HUDEP-2 (cell line): ENCODE results near the gene ZNG1F.
"Not testable (repeated sequence)": the region's sequence is repeated elsewhere in the genome, so short reads cannot be mapped to it uniquely, and the experiment has no call there.

Source experiments
- DNase-seq, 76 experiments: peaks; one replicate each; lab custom pipeline; 2025; ENCODE audit not compliant: unreplicated experiment in 76 of 76; lab: John Stamatoyannopoulos, UW

The ZNG1F gene

DNA sequence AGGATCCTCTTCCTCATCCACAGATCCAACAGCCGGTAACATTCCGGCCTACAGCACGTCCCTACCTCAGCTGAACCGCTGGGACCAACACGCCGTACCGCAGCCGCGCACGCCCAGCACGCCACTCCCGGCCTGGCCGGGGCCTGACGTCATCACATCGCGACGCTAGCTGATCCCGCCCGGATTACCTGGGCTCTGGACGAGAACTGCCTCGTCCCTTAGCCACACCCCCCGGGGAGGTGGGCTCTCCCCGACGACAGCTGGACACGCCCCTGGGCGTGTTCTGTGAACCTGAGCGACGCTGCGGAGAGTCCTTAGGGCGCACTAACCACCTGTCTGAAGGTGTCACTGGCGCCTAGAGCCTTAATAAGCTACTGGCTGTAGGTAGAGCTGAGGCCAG, at the start of gene ZNG1F:
Gene ZNG1F, minus strand, starts transcription at position 101 of the 400 bp plus-strand sequence. Its CDS starts 59 bp downstream, at position 42.
- DNase-seq: not testable (repeated sequence)

- not testable (repeated sequence) for DNase-seq
Measured at GRCh38 chr9:41237110-41237749, 48.1 kb upstream of the ZNG1F start.

DNA sequence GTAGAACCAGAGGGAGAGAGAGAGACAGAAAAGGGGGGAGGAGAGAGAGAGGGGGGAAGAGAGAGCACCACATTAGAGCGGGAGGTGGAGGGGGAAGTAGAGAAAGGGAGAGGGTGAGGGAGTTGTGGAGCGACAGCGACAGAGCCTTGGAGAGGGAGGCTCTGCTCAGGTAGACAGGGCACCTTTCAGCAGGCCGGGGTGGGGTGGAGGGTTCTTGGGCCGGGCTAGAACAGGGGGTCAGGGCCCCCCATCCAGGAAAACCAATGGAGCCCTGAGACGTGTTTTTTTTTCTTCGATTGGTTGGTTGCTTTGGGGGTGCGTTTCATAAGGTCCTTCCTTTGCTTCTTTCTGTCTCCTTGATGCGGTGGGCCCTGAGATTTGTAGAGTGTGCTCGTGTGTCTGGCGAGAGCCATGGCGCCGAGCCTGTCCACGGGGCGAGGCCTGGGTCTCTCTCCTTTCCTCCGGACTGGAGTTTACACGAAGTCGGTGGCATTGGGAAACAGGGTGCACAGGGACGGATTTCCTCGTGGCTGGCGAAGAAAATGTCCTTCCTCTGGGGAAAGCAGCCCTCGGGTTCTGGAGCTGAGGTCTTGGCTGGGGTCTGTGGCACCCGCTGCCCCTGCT, 47.5 kb upstream of the ZNG1F start:
- DNase-seq: not testable (repeated sequence)

DNA sequence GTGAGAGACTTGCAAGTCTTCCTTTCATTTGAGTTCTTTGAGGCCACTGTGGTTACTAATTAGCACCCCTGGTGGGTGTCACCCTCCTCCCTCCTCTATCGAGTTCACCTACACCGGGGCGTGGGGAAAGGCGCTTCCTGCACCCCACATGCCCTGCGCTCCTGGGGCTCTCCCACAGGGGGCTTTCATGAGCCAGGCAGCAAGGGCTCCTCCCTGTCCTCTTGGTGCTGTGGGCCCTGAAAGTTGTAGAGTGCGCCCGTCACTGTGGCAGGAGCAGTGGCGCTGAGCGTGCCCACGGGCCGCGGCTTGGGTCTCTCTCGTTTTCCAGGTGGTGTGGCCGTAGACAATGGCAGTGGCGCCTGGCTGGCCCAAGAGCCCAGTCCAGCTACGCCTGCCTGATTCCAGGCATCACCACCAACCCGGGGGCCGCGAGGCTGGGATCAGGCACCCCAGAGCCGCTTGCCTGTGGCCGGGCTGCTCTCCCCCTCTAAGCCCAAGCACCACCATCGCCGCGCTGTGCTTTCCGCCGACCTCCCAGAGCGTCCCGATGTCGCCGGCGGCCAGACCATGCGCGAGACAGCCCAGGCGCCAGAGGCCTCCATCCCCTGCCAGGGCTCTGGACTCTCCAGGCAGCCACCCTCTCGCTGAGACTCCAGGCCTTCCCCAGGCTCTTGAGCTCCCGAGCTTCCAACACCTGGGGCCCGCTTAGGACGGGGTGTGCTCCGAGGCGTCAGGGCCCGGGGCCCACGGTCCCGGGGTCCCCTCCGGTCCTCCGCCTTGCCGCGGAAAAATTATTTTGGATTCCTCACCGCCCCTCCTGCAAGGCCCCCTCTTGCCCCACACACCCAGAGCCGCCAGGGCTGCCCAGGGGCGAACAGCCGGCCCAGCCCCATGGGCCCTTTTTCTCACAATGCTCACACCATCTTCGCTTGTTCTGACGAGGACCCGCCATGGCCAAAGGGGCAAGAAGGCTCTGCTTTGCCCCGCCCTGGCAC, 46.0 kb upstream of the ZNG1F start:
- DNase-seq: not testable (repeated sequence)

DNA sequence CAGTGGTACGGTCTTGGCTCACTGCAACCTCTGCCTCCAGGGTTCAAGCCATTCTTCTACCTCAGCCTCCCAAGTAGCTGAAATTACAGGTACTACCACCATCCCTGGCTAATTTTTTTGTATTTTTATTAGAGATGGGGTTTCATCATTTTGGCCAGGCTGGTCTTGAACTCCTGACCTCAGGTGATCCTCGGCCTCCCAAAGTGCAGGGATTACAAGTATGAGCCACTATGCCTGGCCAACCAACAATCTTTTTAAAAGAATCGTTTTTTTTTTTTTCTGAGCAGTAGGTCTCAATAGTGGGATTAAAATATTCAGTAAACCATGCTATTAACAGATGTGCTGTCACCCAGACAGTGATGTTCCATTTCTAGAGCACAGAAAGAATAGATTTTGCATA, 45.1 kb upstream of the ZNG1F start:
- DNase-seq: not testable (repeated sequence)

DNA sequence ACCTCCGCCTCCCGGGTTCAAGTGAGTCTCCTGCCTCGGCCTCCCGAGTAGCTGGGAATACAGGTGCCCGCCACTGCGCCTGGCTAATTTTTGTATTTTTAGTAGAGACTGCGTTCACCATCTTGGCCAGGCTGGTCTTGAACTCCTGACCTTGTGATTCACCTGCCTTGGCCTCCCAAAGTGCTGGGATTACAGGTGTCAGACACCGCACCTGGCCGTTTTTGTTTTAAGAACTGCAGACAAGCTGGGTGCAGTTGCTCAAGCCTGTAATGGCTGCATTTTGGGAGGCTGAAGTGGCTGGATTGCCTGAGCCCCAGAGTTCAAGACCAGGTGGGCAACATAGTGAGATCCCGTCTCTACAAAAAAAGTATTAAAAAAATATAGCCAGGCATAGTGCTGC, 43.2 kb upstream of the ZNG1F start:
- DNase-seq: not testable (repeated sequence)

DNA sequence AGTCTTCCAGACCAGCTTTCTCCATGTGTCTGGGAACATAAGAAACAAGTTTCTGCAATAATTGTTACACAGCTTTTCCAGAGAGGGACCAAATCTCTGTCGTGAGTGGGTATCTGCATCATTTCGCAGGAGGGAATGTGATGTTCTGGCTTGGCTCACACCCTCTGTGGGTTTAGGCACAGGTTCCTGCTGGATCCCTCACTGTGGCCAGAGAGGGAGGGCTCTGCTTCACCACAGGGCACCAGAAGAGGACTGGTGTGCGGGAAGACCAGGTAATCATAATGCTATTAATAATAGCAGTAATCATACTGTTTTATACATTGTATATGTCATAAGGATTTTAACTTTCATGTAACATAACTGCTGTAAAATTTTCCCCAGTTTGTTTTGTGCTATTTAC, 41.3 kb upstream of the ZNG1F start:
- DNase-seq: not testable (repeated sequence)

GRCh38 chr9:41229408-41230401, 40.6 kb upstream of the ZNG1F start:
- DNase-seq: no peak

DNA sequence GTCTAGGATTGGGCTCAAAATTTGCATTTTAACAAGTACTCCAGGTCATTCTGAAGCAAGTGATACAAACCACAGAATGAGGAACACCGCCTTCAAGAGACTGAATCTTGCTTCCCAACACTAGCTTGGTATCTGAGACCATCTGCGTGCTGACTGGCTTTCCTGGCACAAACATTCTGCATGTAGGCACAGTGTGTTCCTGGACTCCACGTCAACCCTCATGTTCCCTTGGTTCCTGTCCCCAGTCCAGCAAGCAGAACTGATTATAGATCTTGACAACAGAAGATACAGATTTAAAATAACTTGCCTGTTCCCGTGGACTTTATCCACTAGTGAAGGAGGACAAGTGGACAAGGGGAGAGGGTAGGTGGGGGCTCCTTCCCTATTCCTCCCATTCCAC, 30.7 kb upstream of the ZNG1F start:
- not testable (repeated sequence) for DNase-seq

DNA sequence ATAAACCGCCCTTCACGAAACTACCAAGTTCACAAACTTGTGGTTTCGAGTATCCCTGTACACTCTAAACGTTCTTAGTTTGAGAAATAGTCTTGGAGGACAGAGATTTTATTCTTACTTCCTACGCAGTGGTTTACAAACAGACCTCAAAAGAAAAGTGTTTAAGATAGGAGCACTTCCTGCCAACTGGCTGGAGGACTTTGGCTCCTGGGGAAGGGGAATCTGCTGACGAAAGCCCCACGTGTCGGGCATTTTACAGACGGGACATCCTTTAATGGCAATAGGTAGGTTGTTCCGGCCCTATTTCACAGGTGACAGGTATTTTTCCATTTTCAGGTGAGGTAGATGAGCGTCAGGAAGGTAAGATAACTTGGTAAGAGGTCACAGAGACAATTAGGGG, 678 bp downstream of the ZNG1F start:
- not testable (repeated sequence) for DNase-seq

GRCh38 chr9:41174994-41175393, 14.1 kb downstream of the ZNG1F start:
- not testable (repeated sequence) for DNase-seq

GRCh38 chr9:41150116-41150515, 39.0 kb downstream of the ZNG1F start:
- not testable (repeated sequence) for DNase-seq

DNA sequence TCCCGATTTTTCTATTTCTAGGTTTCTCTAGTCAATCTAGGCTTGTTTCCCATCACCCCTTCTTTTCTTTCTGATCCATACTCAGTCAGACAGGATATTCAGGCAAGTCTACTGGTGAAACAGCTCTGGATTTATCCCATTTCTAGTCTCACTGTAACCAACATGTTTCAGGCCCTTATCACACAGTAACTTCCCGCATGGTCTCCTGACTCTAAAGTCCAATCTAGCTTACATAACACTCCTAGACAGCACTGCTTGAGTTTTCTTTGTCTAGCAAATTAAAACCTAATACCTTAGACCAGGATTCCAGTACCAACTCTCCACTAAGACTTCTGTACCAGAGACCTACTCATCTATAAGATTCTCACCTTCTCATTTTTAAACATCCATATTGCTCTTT, 47.2 kb downstream of the ZNG1F start:
- not testable (repeated sequence) for DNase-seq

DNA sequence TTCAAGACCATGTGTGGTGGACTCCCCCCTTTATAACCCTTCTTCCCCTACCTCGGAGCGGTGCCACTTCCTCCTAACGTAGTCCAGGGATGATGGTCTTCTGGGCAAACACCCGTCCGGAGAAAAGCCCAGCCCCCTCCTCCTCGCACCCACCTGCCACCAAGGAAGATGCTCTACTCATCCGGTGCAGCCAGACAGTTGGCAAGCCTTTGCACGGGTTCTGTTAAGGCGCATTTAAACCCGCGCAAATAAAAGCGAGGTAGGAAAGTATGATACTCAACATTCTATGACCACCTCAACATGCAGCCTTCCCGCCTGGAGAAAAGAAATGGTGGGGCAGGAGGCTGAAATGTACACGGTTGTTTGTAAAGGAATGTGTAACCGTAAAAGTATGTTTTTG, 60.5 kb downstream of the ZNG1F start, which contains the start of gene FOXD4L6:
Gene FOXD4L6, minus strand, starts transcription at position 101 of the 400 bp plus-strand sequence. CDS start 298 bp downstream, outside the sequence.
- not testable (repeated sequence) for DNase-seq

GRCh38 chr9:41126746-41127446, 62.2 kb downstream of the ZNG1F start:
- not testable (repeated sequence) for DNase-seq

GRCh38 chr9:41125936-41126335, 63.2 kb downstream of the ZNG1F start:
- DNase-seq: not testable (repeated sequence)

DNA sequence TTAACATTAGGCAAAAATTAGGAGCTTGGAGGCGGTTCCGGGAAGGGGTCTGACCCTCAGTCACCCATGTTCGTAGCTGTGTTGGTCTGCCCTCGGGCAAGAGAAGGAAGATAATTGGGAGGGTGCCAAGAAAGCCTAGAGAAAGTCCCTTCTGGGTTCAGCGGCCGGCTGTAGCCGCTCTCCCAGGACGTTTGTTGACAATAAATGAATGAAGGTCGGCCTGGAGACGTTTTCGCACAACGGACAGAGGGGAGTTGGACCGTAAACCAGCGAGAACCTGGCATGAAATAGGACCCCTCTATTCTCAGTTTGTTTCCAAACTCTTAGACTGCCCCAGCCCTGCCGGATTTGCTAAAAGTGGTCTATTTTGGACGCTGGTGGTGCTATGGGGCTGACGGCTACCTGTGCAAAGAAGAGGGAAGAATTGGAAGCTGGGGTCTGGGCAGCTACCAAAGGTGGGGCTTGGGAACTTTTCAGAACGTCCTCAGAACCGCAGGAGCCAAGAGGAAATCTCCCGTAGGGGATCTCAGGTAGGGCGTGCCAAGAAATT, 63.9 kb downstream of the ZNG1F start:
- not testable (repeated sequence) for DNase-seq

GRCh38 chr9:41124250-41125108, 64.6 kb downstream of the ZNG1F start:
- DNase-seq: not testable (repeated sequence)
